Stimulated activated effector memory CD8-positive, alpha-beta T cell treated with anti-CD3 and anti-CD28 coated beads, Interleukin-12 subunit alpha, Interleukin-12 subunit beta, amount 100 ng/mL, for 72 hours (primary cell): Measurements from ENCODE around the gene RFNG.

ENCODE experiments used
- ATAC-seq: fragments of 150-1000 bp; cut with Tn5 transposase; 2 replicates; pipeline ENCODE4 v1.10.0; 2021
- DNase-seq, 2 donors: peaks; one replicate each; pipeline ENCODE4 v3.0.0; 2021 to 2022; ENCODE audit warnings: low spot score in 2 of 2
- H3K27ac Mint-ChIP-seq: one replicate; pipeline ENCODE4 v1.8.0; 2022; ENCODE audit warnings: mild to moderate bottlenecking, mixed read lengths
- H3K36me3 Mint-ChIP-seq: one replicate; pipeline ENCODE4 v1.8.0; 2022; ENCODE audit warnings: mild to moderate bottlenecking, mixed read lengths
- H3K4me1 Mint-ChIP-seq: one replicate; pipeline ENCODE4 v1.8.0; 2022; ENCODE audit warnings: mixed read lengths
- H3K4me3 Mint-ChIP-seq: one replicate; pipeline ENCODE4 v1.8.0; 2022; ENCODE audit warnings: mild to moderate bottlenecking, mixed read lengths
- H3K9me3 Mint-ChIP-seq: one replicate; pipeline ENCODE4 v1.8.0; 2022; ENCODE audit warnings: mixed read lengths

RFNG gene

GRCh38 chr17:82014432-82014831, 37.2 kb downstream of the RFNG start:
- no peaks in the 10 kb centered on the region for H3K9me3 Mint-ChIP-seq
- peak overlapping the region; percentile 23 for H3K27ac Mint-ChIP-seq
- H3K4me3 Mint-ChIP-seq: no peak overlapping the region
- H3K36me3 Mint-ChIP-seq: peaks cover 6% of the 10 kb centered on the region
- ATAC-seq: no peak
- no peaks in the 10 kb centered on the region for H3K4me1 Mint-ChIP-seq
- DNase-seq: no peak

- ATAC-seq (no peak), DNase-seq (no peak)
- Mint-ChIP-seq H3K4me1 (no peaks in the 10 kb centered on the region), H3K4me3 (no peak overlapping the region), H3K9me3 (no peaks in the 10 kb centered on the region), H3K27ac (peak overlapping the region; percentile 23), H3K36me3 (peaks cover 4% of the 10 kb centered on the region)
Observed at GRCh38 chr17:82013772-82014321, 37.8 kb downstream of the RFNG start.

- H3K9me3 Mint-ChIP-seq: no peaks in the 10 kb centered on the region
- no peak overlapping the region for H3K4me3 Mint-ChIP-seq
- no peaks in the 10 kb centered on the region for H3K4me1 Mint-ChIP-seq
- H3K27ac Mint-ChIP-seq: peak overlapping the region; percentile 48
- ATAC-seq: no peak
- DNase-seq: no peak
- H3K36me3 Mint-ChIP-seq: no peaks in the 10 kb centered on the region
Observed at GRCh38 chr17:82013341-82013740, 38.3 kb downstream of the RFNG start.

DNA sequence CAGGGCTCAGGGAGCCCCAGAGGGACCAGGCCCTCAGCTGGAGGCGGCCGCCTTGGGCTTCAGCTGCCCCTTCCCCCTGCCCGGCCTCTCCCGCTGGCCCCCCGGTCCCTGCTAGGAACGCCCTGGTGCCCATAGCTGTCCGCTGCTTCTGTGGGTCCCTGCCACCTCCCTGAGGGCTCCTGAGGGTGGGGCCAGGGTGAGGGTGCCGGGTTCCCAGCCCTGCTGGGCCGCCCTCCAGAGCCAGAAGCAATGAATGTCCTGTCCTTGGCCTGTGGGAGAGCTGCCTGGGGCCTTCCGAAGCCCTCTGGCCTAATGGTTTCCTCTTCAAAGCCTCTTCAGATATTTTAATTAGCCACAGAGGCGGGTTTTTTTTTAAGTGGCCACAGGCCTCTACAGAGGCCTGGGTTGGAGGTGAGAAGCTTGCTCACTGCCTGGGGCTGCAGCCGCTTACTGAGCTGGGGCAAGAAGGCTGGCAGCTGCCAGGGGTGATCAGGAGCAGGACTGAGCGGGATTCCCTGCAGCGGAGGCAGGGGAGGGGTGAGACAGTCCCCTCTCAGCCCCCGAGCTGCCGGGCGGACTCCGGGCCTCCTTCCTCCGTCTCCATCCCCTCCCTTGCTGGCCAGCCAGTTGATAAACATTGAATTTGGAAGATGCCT, 38.8 kb downstream of the RFNG start:
- Mint-ChIP-seq H3K27ac (peak overlapping the region; percentile 48), H3K4me3 (no peak overlapping the region), H3K36me3 (no peaks in the 10 kb centered on the region), H3K4me1 (no peaks in the 10 kb centered on the region), H3K9me3 (no peaks in the 10 kb centered on the region)
- DNase-seq (no peak), ATAC-seq (no peak)

DNA sequence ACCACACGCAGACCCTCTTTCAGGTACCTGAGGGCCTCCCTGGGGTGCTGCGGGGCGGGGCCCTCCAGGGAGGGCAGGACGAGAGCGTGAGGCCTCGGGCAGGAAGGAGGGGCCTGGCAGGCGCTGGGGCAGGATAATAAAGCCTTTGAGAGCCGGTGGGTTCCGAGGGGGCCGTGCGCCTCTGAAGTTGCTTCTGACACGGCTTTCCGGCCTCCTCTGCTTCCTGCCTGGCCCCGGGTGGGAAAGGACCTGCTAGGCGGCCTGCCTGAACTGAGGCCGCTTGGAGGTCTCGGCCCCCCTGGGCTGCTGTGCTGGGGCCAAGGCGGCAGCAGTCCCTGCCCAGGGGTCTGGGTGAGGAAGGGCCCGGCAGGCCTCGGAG, 39.4 kb downstream of the RFNG start:
- no peaks in the 10 kb centered on the region for H3K4me1 Mint-ChIP-seq
- no peaks in the 10 kb centered on the region for H3K36me3 Mint-ChIP-seq
- ATAC-seq (no peak), DNase-seq (no peak)
- H3K9me3 Mint-ChIP-seq: no peaks in the 10 kb centered on the region
- no peak overlapping the region for H3K27ac Mint-ChIP-seq
- no peak overlapping the region for H3K4me3 Mint-ChIP-seq

DNA sequence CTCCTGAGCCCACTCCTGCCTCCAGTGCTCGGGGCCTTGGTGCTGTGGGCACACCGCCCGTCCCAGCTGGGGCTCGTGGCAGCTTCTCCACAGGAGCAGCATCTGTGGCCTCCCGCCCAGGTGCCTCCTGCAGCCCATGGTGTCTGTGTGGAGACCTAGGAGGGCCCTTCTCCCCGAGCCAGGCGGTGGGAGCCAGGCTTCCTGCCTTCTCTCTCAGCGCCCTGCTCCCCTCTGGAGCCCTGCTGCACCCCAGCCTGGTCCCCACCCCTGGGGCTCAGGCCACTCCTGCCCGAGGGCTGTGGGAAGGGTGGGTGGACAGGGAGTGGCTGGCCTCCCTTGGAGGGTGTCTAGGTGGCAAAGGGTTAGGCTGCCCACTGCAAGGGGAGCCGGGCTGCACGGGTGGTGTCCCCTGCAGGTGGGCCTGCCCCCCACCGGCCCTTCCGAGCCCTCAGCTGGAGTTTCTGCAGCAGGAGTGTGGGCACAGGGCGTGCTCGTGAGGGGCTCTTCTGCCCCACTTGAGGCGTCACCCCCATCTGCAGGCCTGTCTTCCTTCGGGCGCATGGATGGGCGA, 39.9 kb downstream of the RFNG start:
- H3K36me3 Mint-ChIP-seq: no peaks in the 10 kb centered on the region
- no peaks in the 10 kb centered on the region for H3K4me1 Mint-ChIP-seq
- no peak overlapping the region for H3K4me3 Mint-ChIP-seq
- no peaks in the 10 kb centered on the region for H3K9me3 Mint-ChIP-seq
- DNase-seq (no peak), ATAC-seq (no peak)
- H3K27ac Mint-ChIP-seq: no peak overlapping the region

GRCh38 chr17:82010575-82011525, 40.8 kb downstream of the RFNG start:
- no peaks in the 10 kb centered on the region for H3K4me1 Mint-ChIP-seq
- no peak overlapping the region for H3K4me3 Mint-ChIP-seq
- no peak for ATAC-seq
- H3K36me3 Mint-ChIP-seq: no peaks in the 10 kb centered on the region
- H3K9me3 Mint-ChIP-seq: no peaks in the 10 kb centered on the region
- no peak overlapping the region for H3K27ac Mint-ChIP-seq
- DNase-seq: no peak

DNA sequence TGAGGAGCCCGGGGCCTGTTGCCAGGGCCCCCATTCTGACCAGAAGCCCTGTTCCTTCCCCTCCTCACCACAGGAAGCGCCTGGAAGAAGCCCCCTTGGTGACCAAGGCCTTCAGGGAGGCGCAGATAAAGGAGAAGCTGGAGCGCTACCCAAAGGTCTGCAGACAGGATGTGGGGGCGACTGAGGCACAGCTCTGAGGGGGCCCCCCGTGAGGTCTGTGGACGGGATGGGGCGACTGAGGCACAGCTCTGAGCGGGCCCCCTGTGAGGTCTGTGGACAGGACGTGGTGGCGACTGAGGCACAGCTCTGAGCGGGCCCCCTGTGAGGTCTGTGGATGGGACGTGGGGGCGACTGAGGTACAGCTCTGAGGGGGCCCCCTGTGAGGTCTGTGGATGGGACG, 42.2 kb downstream of the RFNG start:
- no peaks in the 10 kb centered on the region for H3K4me1 Mint-ChIP-seq
- no peak for DNase-seq
- no peak overlapping the region for H3K4me3 Mint-ChIP-seq
- no peak overlapping the region for H3K27ac Mint-ChIP-seq
- ATAC-seq: no peak
- H3K9me3 Mint-ChIP-seq: no peaks in the 10 kb centered on the region
- H3K36me3 Mint-ChIP-seq: no peaks in the 10 kb centered on the region

DNA sequence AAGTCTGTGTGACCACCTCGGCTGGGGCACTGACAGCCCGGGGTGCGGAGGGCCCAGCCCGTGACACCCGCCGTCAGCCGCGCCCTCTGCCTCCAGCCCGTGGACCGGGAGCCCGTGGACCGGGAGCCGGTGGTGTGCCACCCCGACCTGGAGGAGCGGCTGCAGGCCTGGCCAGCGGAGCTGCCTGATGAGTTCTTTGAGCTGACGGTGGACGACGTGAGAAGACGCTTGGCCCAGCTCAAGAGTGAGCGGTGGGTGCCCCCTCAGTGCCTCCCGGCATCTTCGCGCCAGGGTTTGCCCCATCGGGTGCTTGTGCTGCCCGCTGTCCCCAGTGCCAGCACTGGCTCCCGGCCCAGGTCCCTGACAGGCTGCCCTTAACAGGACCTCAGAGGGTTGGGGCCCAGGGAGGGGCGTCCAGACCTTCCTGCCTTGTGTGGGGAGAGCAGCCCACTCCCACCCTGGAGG, 42.6 kb downstream of the RFNG start:
- Mint-ChIP-seq H3K27ac (no peak overlapping the region), H3K36me3 (no peaks in the 10 kb centered on the region), H3K4me3 (no peak overlapping the region), H3K4me1 (no peaks in the 10 kb centered on the region), H3K9me3 (no peaks in the 10 kb centered on the region)
- DNase-seq (no peak), ATAC-seq (no peak)

- no peaks in the 10 kb centered on the region for H3K36me3 Mint-ChIP-seq
Observed at GRCh38 chr17:82008258-82008940, 43.2 kb downstream of the RFNG start.

DNA sequence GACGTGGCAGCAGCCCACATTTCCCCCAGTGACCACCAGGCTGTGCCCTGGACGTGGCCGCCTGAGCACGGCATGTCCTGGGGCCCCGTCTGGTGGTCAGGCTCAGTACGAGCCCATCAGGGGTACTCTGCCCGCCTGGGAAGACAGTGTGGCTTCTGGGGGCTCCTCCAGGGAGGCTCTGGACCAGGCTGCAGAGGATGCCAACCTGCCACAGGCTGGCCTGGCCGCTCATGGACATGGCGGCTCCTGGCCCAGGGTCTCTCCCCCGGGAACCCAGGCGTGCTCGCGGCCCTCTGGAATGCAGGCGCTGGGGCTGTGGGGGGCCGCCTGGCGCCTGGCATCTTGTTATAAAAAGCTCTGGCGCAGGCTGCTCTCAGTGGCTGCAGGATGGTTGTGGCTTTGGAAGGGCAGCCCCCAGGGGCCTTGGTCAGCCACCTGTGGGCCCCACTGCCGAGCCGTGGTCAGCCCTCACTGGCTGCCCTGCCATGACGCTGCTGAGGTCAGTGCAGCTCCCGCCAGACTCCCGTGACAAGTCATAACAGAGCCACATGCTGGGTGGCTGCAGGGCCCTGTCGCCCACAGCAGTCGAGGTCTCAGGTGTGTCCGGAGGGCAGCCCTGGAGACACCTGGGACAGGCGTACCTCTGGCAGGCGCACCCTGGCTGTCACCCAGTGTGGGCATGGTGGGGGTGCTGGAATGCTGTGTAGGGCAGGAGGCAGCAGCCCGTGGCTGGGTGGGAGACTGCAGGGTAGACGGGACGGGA, 43.9 kb downstream of the RFNG start:
- no peaks in the 10 kb centered on the region for H3K9me3 Mint-ChIP-seq
- no peaks in the 10 kb centered on the region for H3K4me1 Mint-ChIP-seq
- no peak overlapping the region for H3K27ac Mint-ChIP-seq
- no peaks in the 10 kb centered on the region for H3K36me3 Mint-ChIP-seq
- no peak for ATAC-seq
- DNase-seq: no peak
- H3K4me3 Mint-ChIP-seq: no peak overlapping the region

More at GRCh38 chr17:82008258-82008940, 43.2 kb downstream of the RFNG start:
- H3K27ac Mint-ChIP-seq: no peak overlapping the region
- H3K4me1 Mint-ChIP-seq: no peaks in the 10 kb centered on the region
- ATAC-seq (no peak), DNase-seq (no peak)
- H3K9me3 Mint-ChIP-seq: no peaks in the 10 kb centered on the region
- no peak overlapping the region for H3K4me3 Mint-ChIP-seq

DNA sequence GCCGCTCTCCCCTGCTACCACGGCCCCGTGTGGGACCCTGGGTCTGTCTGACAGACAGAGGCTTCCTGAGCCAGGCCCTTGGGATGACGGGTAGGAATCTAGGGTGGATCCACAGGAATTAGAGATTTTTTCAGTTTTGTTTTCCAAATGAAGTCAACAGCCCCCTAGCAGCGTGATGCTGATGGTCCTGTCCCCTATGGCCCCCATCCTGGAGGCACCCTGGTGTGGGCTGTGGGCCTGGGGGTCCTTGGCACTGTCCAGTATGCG, 44.5 kb downstream of the RFNG start:
- DNase-seq (no peak), ATAC-seq (no peak)
- no peak overlapping the region for H3K4me3 Mint-ChIP-seq
- H3K27ac Mint-ChIP-seq: no peak overlapping the region
- H3K36me3 Mint-ChIP-seq: no peaks in the 10 kb centered on the region
- H3K9me3 Mint-ChIP-seq: no peaks in the 10 kb centered on the region
- no peaks in the 10 kb centered on the region for H3K4me1 Mint-ChIP-seq

DNA sequence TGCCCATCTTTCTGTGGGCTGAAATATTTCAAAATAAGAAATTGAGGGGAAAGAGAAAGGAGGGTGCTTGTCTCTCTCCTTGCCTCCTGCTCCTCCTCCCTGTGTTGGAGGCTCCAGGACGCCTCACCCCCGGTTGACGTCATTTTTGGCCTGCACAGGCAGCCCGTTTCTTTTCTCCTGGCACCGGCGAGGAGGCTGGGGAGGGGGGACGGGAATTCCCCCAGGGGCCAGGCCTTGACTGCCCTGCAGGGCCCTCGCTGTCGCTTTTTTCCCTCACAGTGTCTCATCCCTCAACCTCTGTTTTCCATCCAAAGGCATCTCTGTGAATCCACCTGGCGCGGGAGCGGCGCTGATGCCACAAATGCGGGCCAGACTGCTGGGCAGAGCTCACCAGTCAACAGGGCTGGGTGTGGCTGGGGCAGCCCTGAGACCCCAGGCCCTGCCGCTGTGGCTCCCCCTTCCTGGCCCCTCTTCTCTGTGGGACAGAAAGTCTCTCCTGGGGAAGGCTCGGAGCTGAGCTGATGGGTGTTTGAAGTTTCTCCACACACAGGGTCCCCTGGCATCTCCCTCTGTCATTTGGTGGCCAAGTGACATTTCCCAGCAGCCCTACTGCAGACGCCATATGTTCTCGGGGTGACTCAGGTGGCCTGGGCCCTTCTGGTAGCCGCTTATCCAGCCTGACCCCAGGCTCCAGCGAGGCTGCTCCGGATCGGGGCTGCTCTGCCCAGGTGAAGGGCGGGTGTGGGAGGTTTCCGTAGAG, 45.0 kb downstream of the RFNG start:
- ATAC-seq: no peak
- H3K36me3 Mint-ChIP-seq: no peaks in the 10 kb centered on the region
- DNase-seq: no peak
- H3K4me1 Mint-ChIP-seq: no peaks in the 10 kb centered on the region
- H3K9me3 Mint-ChIP-seq: no peaks in the 10 kb centered on the region
- no peak overlapping the region for H3K27ac Mint-ChIP-seq
- H3K4me3 Mint-ChIP-seq: no peak overlapping the region

DNA sequence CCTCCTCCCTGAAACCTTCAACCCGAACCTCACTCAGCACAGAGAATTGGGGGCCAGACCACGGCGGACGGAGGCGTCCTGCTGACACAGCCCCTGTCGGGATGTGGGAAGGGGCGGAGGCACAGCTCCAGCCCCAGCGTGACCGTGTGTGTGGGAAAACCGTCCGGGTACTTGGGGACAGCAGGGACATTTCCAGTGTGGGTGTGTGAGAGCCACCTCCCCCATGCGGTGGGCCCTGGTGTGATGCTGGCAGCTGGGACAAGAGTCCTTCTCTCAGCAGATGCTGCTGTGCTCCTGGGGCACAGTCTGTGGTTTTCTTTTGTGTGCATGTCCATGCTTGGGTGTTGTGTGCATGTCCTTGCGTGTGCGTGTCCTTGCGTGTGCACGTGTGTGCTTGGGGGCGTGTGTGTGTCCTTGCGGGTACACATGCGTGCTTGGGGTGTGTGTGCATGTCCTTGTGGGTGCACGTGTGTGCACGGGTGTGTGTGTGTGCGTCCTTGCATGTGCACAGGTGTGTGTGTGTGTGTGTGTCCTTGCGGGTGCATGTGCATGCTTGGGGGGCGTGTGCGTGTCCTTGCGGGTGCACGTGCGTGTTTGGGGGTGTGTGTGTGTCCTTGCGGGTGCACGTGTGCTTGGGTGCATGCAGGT, 45.8 kb downstream of the RFNG start:
- no peak for ATAC-seq
- no peaks in the 10 kb centered on the region for H3K9me3 Mint-ChIP-seq
- no peak overlapping the region for H3K4me3 Mint-ChIP-seq
- DNase-seq: no peak
- H3K36me3 Mint-ChIP-seq: no peaks in the 10 kb centered on the region
- no peak overlapping the region for H3K27ac Mint-ChIP-seq
- no peaks in the 10 kb centered on the region for H3K4me1 Mint-ChIP-seq
